ENCODE data around the gene MICALL2.

Gene MICALL2

GRCh38 chr7:1468203-1468602 lies 8.9 kb upstream of the MICALL2 start:
- DNase-seq (ENCODE audit: low read depth in 2 of 2): no peak

- DNase-seq (ENCODE audit: low read depth in 2 of 2): no peak
These were observed 7.4 kb upstream of the MICALL2 start for GRCh38 chr7:1466524-1467271.

- no peak for DNase-seq (ENCODE audit: low read depth in 2 of 2)
These were observed 5.4 kb upstream of the MICALL2 start for GRCh38 chr7:1464694-1465093.

GRCh38 chr7:1463676-1464223 lies 4.5 kb upstream of the MICALL2 start:
- no peak for DNase-seq (ENCODE audit: low read depth in 2 of 2)

GRCh38 chr7:1461646-1462375 lies 2.5 kb upstream of the MICALL2 start:
- no peak for DNase-seq (ENCODE audit: low read depth in 2 of 2)

- no peak for DNase-seq (ENCODE audit: low read depth in 2 of 2)
These were observed 1.8 kb upstream of the MICALL2 start for GRCh38 chr7:1460821-1461645.

GRCh38 chr7:1459920-1460820 lies 900 bp upstream of the MICALL2 start:
- no peak for DNase-seq (ENCODE audit: low read depth in 2 of 2)

GRCh38 chr7:1459512-1459892 lies 232 bp upstream of the MICALL2 start:
- peak; percentile 97 to 98 for DNase-seq (ENCODE audit: low read depth in 2 of 2)

GRCh38 chr7:1457949-1458682 lies 1.2 kb downstream of the MICALL2 start:
- DNase-seq (ENCODE audit: low read depth in 2 of 2): no peak

- DNase-seq (ENCODE audit: low read depth in 2 of 2): no peak
These were observed 2.0 kb downstream of the MICALL2 start for GRCh38 chr7:1457059-1457948.

- no peak for DNase-seq (ENCODE audit: low read depth in 2 of 2)
These were observed 3.3 kb downstream of the MICALL2 start for GRCh38 chr7:1455955-1456354.

- DNase-seq (ENCODE audit: low read depth in 2 of 2): no peak
These were observed 3.9 kb downstream of the MICALL2 start for GRCh38 chr7:1455241-1455939.

- DNase-seq (ENCODE audit: low read depth in 2 of 2): no peak
These were observed 4.7 kb downstream of the MICALL2 start for GRCh38 chr7:1454542-1454941.

- no peak for DNase-seq (ENCODE audit: low read depth in 2 of 2)
These were observed 7.1 kb downstream of the MICALL2 start for GRCh38 chr7:1452205-1452604.

GRCh38 chr7:1450987-1451386 lies 8.3 kb downstream of the MICALL2 start:
- DNase-seq (ENCODE audit: low read depth in 2 of 2): no peak

- DNase-seq (ENCODE audit: low read depth in 2 of 2): no peak
These were observed 8.8 kb downstream of the MICALL2 start for GRCh38 chr7:1450431-1450830.

- no peak for DNase-seq (ENCODE audit: low read depth in 2 of 2)
These were observed 9.3 kb downstream of the MICALL2 start for GRCh38 chr7:1449951-1450350.

- no peak for DNase-seq (ENCODE audit: low read depth in 2 of 2)
These were observed 9.8 kb downstream of the MICALL2 start for GRCh38 chr7:1449501-1449900.

- DNase-seq (ENCODE audit: low read depth in 2 of 2): no peak
These were observed 10.3 kb downstream of the MICALL2 start for GRCh38 chr7:1448958-1449357.
